Epithelial cell of proximal tubule (primary cell): ENCODE data around the gene PHC3. TPM values are rescaled to one million over a fixed set of nuclear protein-coding genes. Genes with fewer than 3 reads are reported as not detected.

Experiments
- DNase-seq: peaks from one replicate; pipeline ENCODE4 v3.0.0-alpha.2; 2011; ENCODE audit warnings: low read depth
- H3K4me3 ChIP-seq: 2 replicates; pipeline ENCODE4 v1.5.1; 2011; ENCODE audit warnings: low read depth, mild to moderate bottlenecking, low read length
- CTCF ChIP-seq: conservative IDR thresholded peaks from 2 replicates; pipeline ENCODE4 v1.5.1; 2012; ENCODE audit warnings: low read depth, mild to moderate bottlenecking, low read length
- total RNA-seq: library from RNA; depleted of rRNA; stranded (reverse); fragments of >200 nt; gene quantifications from 2 replicates; pipeline ENCODE4 v1.2.3, GENCODE V29; 2015

Gene PHC3
- total RNA-seq, 1 donor from 2014 or later, result 13.0 TPM

GRCh38 chr3:170145278-170145677, 36.3 kb downstream of the PHC3 start:
- no peak for TF ChIP-seq CTCF
- H3K4me3 ChIP-seq, result no peak overlapping the region
- no peak for DNase-seq

- TF ChIP-seq CTCF, result no peak
- no peak for DNase-seq
- H3K4me3 ChIP-seq, result no peak overlapping the region
These were observed 37.1 kb downstream of the PHC3 start for GRCh38 chr3:170144437-170144843.

GRCh38 chr3:170142373-170142772, 39.2 kb downstream of the PHC3 start:
- no peak for DNase-seq
- TF ChIP-seq CTCF, result no peak
- H3K4me3 ChIP-seq, result no peak overlapping the region

- H3K4me3 ChIP-seq, result no peak overlapping the region
- DNase-seq, result no peak
- TF ChIP-seq CTCF, result no peak
These were observed 43.5 kb downstream of the PHC3 start for GRCh38 chr3:170137986-170138385.

GRCh38 chr3:170132335-170132734, 49.2 kb downstream of the PHC3 start:
- no peak for DNase-seq
- TF ChIP-seq CTCF, result no peak
- H3K4me3 ChIP-seq, result no peak overlapping the region

- no peak for DNase-seq
- no peak for TF ChIP-seq CTCF
- H3K4me3 ChIP-seq, result no peak overlapping the region
These were observed 51.0 kb downstream of the PHC3 start for GRCh38 chr3:170130532-170130931.

GRCh38 chr3:170128977-170129431, 52.5 kb downstream of the PHC3 start:
- TF ChIP-seq CTCF, result no peak
- no peak for DNase-seq
- H3K4me3 ChIP-seq, result no peak overlapping the region
